ENCODE data around the gene MAP7D1. TPM values are rescaled to one million over a fixed set of nuclear protein-coding genes. Genes with fewer than 3 reads are reported as not detected.

MAP7D1 gene
- total RNA-seq, 1 experiment from 2014 or later, result 192 TPM

- H3K27me3 ChIP-seq (replicated peaks; ENCODE audit: insufficient read depth, low read depth, low read length, poor library complexity), result no peaks in the 10 kb centered on the region
- H3K4me1 ChIP-seq (ENCODE audit: insufficient read depth, low read length, poor library complexity, severe bottlenecking), result peaks cover 10% of the 10 kb centered on the region
- no peak for DNase-seq (ENCODE audit: low spot score)
- peaks cover 37% of the 10 kb centered on the region for H3K36me3 ChIP-seq (ENCODE audit: insufficient read depth, low read length, poor library complexity, severe bottlenecking)
- no TSS peak for BruUV-seq (replicated peaks)
- TF ChIP-seq, protein P1, sequence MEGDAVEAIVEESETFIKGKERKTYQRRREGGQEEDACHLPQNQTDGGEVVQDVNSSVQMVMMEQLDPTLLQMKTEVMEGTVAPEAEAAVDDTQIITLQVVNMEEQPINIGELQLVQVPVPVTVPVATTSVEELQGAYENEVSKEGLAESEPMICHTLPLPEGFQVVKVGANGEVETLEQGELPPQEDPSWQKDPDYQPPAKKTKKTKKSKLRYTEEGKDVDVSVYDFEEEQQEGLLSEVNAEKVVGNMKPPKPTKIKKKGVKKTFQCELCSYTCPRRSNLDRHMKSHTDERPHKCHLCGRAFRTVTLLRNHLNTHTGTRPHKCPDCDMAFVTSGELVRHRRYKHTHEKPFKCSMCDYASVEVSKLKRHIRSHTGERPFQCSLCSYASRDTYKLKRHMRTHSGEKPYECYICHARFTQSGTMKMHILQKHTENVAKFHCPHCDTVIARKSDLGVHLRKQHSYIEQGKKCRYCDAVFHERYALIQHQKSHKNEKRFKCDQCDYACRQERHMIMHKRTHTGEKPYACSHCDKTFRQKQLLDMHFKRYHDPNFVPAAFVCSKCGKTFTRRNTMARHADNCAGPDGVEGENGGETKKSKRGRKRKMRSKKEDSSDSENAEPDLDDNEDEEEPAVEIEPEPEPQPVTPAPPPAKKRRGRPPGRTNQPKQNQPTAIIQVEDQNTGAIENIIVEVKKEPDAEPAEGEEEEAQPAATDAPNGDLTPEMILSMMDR (conservative IDR thresholded peaks at IDR 0.05; ENCODE audit: low read depth, low read length), result no peak
- TF ChIP-seq EZH2 (IDR thresholded peaks at IDR 0.05; ENCODE audit: borderline replicate concordance, low read depth, low read length, poor library complexity, severe bottlenecking), result no peak
- no peak overlapping the region for H3K4me3 ChIP-seq (ENCODE audit: low read depth, low read length, poor library complexity, severe bottlenecking)
- ChIA-PET CTCF (no interaction called here), POLR2A (ENCODE audit: low non-redundant PET) (no interaction called here)
- intact Hi-C loops (cut with micrococcal nuclease; ENCODE audit: unreplicated experiment), result no loop called here
- no peaks in the 10 kb centered on the region for H3K9me3 ChIP-seq (ENCODE audit: low read depth, low read length, poor library complexity, severe bottlenecking)
- no peak overlapping the region for H3K27ac ChIP-seq (ENCODE audit: low read depth, low read length, poor library complexity, severe bottlenecking)
Measured at GRCh38 chr1:36136535-36136934, 19.4 kb upstream of the MAP7D1 start.

DNA sequence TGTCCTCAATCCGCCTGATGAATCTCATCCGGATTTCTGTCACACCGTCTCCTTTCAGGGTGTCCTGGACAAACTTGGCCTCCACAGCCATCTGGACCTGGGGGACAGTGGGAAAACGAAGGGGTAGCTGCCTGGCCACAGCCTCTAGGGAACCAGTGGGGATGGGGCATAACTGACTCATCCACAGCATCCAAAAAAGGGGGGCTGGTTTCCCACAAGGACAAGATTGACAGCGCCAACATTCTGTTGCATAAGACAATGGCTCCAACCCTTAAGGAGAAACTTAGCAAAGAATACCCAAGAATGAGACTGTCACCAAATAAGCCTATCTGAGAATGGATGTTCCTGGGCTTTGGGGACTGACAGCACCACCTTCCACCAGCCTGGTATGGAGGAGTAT is 18.7 kb upstream of the MAP7D1 start:
- no TSS peak for BruUV-seq (replicated peaks)
- Histone ChIP-seq H3K27ac (ENCODE audit: low read depth, low read length, poor library complexity, severe bottlenecking) (no peak overlapping the region), H3K4me1 (ENCODE audit: insufficient read depth, low read length, poor library complexity, severe bottlenecking) (peaks cover 10% of the 10 kb centered on the region), H3K9me3 (ENCODE audit: low read depth, low read length, poor library complexity, severe bottlenecking) (no peaks in the 10 kb centered on the region), H3K4me3 (ENCODE audit: low read depth, low read length, poor library complexity, severe bottlenecking) (no peak overlapping the region), H3K36me3 (ENCODE audit: insufficient read depth, low read length, poor library complexity, severe bottlenecking) (peaks cover 37% of the 10 kb centered on the region), H3K27me3 (replicated peaks; ENCODE audit: insufficient read depth, low read depth, low read length, poor library complexity) (no peaks in the 10 kb centered on the region)
- ChIA-PET CTCF (no interaction called here), POLR2A (ENCODE audit: low non-redundant PET) (no interaction called here)
- DNase-seq (ENCODE audit: low spot score), result no peak
- no peak for TF ChIP-seq EZH2 (IDR thresholded peaks at IDR 0.05; ENCODE audit: borderline replicate concordance, low read depth, low read length, poor library complexity, severe bottlenecking)
- TF ChIP-seq, protein P1 (conservative IDR thresholded peaks at IDR 0.05; ENCODE audit: low read depth, low read length), result no peak
- intact Hi-C loops (cut with micrococcal nuclease; ENCODE audit: unreplicated experiment), result no loop called here

- peaks cover 10% of the 10 kb centered on the region for H3K4me1 ChIP-seq (ENCODE audit: insufficient read depth, low read length, poor library complexity, severe bottlenecking)
- CTCF ChIA-PET, result no interaction called here
- no peak overlapping the region for H3K4me3 ChIP-seq (ENCODE audit: low read depth, low read length, poor library complexity, severe bottlenecking)
- POLR2A ChIA-PET (ENCODE audit: low non-redundant PET), result no interaction called here
- no peak for DNase-seq (ENCODE audit: low spot score)
- BruUV-seq (replicated peaks), result no TSS peak
- H3K27ac ChIP-seq (ENCODE audit: low read depth, low read length, poor library complexity, severe bottlenecking), result no peak overlapping the region
- peaks cover 40% of the 10 kb centered on the region for H3K36me3 ChIP-seq (ENCODE audit: insufficient read depth, low read length, poor library complexity, severe bottlenecking)
- H3K9me3 ChIP-seq (ENCODE audit: low read depth, low read length, poor library complexity, severe bottlenecking), result no peaks in the 10 kb centered on the region
- H3K27me3 ChIP-seq (replicated peaks; ENCODE audit: insufficient read depth, low read depth, low read length, poor library complexity), result no peaks in the 10 kb centered on the region
- intact Hi-C loops (cut with micrococcal nuclease; ENCODE audit: unreplicated experiment), result no loop called here
- no peak for TF ChIP-seq EZH2 (IDR thresholded peaks at IDR 0.05; ENCODE audit: borderline replicate concordance, low read depth, low read length, poor library complexity, severe bottlenecking)
- TF ChIP-seq, protein P1 (conservative IDR thresholded peaks at IDR 0.05; ENCODE audit: low read depth, low read length), result no peak
Measured at GRCh38 chr1:36137776-36138175, 18.2 kb upstream of the MAP7D1 start.

All from A673 (cell line).